Nephron progenitor cell (in vitro differentiated cells): ENCODE results near the gene ENOX2.

Experiments
- DNase-seq: peaks from one replicate; pipeline ENCODE4 v3.0.0; 2021
- H3K27ac Mint-ChIP-seq: 2 replicates; pipeline ENCODE4 v1.8.0; 2021; ENCODE audit warnings: mild to moderate bottlenecking, moderate library complexity, mixed read lengths
- H3K27me3 Mint-ChIP-seq: 2 replicates; pipeline ENCODE4 v1.8.0; 2021; ENCODE audit warnings: mild to moderate bottlenecking, low read depth, mixed read lengths; ENCODE audit not compliant: poor library complexity
- H3K36me3 Mint-ChIP-seq: 2 replicates; pipeline ENCODE4 v1.8.0; 2021; ENCODE audit warnings: low read depth, mixed read lengths
- H3K4me1 Mint-ChIP-seq: 2 replicates; pipeline ENCODE4 v1.8.0; 2021; ENCODE audit warnings: mixed read lengths
- H3K4me3 Mint-ChIP-seq: 2 replicates; pipeline ENCODE4 v1.8.0; 2021; ENCODE audit warnings: mild to moderate bottlenecking, moderate library complexity, mixed read lengths
- H3K9me3 Mint-ChIP-seq: 2 replicates; pipeline ENCODE4 v1.8.0; 2021; ENCODE audit warnings: mild to moderate bottlenecking, moderate library complexity, mixed read lengths
- TF ChIP-seq, protein P1 (sequence below): fragments of 200-600 bp; sonication (generic); IDR thresholded peaks from 2 replicates; pipeline ENCODE4 v1.5.0; 2021; ENCODE audit warnings: antibody characterized with exemption

ENOX2 gene

DNA sequence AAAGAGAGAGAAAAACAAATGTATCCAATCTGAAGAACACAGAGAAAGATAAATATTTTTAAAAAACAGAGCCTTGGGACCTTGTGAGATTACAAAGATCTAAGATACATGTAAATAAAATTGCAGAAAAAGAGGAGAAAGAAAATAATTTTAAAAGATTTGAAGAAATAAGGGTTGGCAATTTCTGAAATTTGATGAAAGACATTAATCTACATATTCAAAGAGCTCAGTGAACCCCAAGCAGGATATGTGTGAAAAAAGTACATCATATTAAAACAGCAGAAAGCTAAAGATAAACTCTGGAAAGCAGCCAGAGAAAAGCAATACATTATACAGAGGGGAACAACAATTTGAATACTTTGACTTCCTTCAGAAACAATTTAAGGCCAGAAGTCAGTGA is 244.7 kb downstream of the ENOX2 start:
- TF ChIP-seq, protein P1, sequence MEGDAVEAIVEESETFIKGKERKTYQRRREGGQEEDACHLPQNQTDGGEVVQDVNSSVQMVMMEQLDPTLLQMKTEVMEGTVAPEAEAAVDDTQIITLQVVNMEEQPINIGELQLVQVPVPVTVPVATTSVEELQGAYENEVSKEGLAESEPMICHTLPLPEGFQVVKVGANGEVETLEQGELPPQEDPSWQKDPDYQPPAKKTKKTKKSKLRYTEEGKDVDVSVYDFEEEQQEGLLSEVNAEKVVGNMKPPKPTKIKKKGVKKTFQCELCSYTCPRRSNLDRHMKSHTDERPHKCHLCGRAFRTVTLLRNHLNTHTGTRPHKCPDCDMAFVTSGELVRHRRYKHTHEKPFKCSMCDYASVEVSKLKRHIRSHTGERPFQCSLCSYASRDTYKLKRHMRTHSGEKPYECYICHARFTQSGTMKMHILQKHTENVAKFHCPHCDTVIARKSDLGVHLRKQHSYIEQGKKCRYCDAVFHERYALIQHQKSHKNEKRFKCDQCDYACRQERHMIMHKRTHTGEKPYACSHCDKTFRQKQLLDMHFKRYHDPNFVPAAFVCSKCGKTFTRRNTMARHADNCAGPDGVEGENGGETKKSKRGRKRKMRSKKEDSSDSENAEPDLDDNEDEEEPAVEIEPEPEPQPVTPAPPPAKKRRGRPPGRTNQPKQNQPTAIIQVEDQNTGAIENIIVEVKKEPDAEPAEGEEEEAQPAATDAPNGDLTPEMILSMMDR, result no peak
- Mint-ChIP-seq H3K9me3 (peaks cover 25% of the 10 kb centered on the region), H3K36me3 (peaks cover 72% of the 10 kb centered on the region), H3K27ac (no peak overlapping the region), H3K4me3 (no peak overlapping the region), H3K27me3 (no peaks in the 10 kb centered on the region), H3K4me1 (no peaks in the 10 kb centered on the region)
- no peak for DNase-seq

DNA sequence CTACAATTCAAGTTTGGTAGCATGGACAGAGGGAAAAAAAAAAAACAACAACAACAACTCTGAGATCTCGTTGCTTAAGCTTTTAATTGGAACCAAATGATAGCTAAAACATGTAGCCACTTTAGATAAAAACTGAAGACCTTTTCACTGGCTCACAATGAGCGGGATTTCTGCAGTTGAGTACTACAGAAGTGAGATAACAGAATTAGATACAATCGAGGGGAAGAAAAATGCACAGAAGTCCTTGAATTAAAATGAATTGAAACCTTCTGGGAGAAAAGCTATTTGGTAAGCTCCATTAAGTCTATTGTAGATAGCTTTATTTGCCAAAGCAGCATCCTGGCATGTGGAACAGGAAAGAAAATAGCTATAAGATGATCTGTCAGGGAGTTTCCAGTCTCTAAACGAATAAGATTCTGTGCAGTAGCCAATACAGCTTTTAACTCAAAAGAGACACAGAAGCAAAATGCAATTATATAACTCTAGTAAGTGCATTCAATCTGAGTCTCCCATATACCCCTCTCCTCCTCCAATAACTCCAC is 248.5 kb downstream of the ENOX2 start:
- peaks cover 21% of the 10 kb centered on the region for H3K9me3 Mint-ChIP-seq
- no peak overlapping the region for H3K4me3 Mint-ChIP-seq
- TF ChIP-seq, protein P1, result no peak
- no peak overlapping the region for H3K27ac Mint-ChIP-seq
- DNase-seq, result no peak
- H3K27me3 Mint-ChIP-seq, result no peaks in the 10 kb centered on the region
- H3K4me1 Mint-ChIP-seq, result no peaks in the 10 kb centered on the region
- H3K36me3 Mint-ChIP-seq, result peaks cover 40% of the 10 kb centered on the region

DNA sequence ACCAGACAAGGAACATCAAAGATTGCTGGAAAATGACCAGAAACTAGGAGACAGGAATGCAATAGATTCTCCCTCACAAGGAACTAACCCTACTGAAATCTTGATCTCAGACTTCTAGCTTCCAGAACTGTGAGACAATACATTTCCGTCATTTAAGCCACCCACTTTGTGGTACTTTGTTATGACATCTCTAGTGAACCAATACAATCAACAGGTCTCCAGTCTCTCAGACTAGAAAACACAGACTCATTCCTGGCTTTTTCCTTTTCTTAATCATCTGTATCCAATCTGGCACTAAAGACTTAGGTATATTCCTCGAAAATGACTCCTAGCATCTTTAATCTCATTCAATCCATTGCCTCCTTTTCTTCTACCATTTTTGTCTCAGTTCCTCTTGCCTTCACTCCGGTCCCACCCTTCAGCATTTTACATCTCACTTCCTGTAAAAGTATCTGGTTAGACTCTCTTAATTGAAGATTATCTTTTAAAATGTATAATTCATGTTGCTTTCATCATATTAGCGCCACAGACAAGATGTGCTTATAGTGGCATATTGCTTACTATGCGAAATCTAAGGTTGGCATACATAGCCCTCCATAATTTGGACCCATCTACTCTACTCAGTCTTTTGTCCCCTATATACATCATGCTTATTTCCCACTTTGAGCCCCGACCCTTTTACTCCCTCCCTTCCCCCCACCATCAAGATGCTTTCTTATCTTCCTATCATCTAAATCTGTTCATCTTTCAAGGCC is 250.0 kb downstream of the ENOX2 start:
- H3K9me3 Mint-ChIP-seq, result peaks cover 12% of the 10 kb centered on the region
- no peak for DNase-seq
- TF ChIP-seq, protein P1, result no peak
- H3K4me1 Mint-ChIP-seq, result no peaks in the 10 kb centered on the region
- H3K36me3 Mint-ChIP-seq, result peaks cover 25% of the 10 kb centered on the region
- no peak overlapping the region for H3K27ac Mint-ChIP-seq
- H3K4me3 Mint-ChIP-seq, result no peak overlapping the region
- no peaks in the 10 kb centered on the region for H3K27me3 Mint-ChIP-seq

DNA sequence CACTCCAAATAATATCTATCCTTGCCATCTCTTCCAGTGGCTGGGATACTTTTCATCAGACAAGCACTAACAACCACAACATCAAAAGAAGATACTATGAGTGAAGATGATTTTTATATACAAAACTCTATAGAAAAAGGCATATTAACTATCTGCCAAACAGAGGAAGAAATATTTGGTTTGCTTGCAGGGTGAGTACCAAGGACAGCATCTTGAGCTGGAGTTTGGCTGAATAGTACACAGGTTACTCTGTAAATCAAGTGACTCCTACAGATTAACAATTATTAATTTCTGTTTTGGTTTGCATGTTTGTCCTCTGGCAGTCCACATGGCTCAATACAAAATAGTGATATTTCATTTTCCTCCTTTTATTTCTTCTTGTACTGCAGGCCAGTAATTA is 253.3 kb downstream of the ENOX2 start:
- H3K9me3 Mint-ChIP-seq, result no peaks in the 10 kb centered on the region
- no peak overlapping the region for H3K4me3 Mint-ChIP-seq
- peaks cover 30% of the 10 kb centered on the region for H3K36me3 Mint-ChIP-seq
- H3K27ac Mint-ChIP-seq, result no peak overlapping the region
- no peaks in the 10 kb centered on the region for H3K4me1 Mint-ChIP-seq
- H3K27me3 Mint-ChIP-seq, result no peaks in the 10 kb centered on the region
- TF ChIP-seq, protein P1, result no peak
- DNase-seq, result no peak

DNA sequence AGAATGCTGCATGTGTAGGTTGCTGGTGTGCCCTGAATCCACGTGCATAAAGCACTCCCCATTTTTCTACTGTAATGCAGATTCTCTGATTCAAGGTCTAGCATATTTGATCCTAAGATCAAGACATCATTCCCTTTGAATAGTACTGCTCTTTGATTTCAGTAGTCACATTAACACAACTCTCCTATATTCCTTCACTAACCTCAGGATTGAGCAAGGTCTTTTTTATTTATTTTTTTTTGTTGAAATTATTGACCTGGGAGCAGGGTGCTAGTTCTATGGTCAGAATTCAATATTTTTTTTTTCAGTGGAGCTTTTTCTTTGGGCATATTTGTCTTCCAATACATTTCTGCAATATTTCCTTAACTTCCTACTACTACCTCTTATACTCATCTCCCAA is 255.5 kb downstream of the ENOX2 start:
- Mint-ChIP-seq H3K9me3 (no peaks in the 10 kb centered on the region), H3K27ac (no peak overlapping the region), H3K27me3 (no peaks in the 10 kb centered on the region), H3K4me3 (no peak overlapping the region), H3K36me3 (peaks cover 51% of the 10 kb centered on the region), H3K4me1 (no peaks in the 10 kb centered on the region)
- no peak for DNase-seq
- TF ChIP-seq, protein P1, result no peak
